GM23338 (cell line): ENCODE data around the gene ATP10A. TPM values are rescaled to one million over a fixed set of nuclear protein-coding genes. Genes with fewer than 3 reads are reported as not detected.

ENCODE experiments used
- ATAC-seq: fragments of 200-7000 bp; cut with Tn5 transposase; 3 replicates; pipeline ENCODE4 v1.9.1; 2020
- DNase-seq: peaks from one replicate; pipeline ENCODE4 v3.0.0-alpha.2; 2015; ENCODE audit warnings: low spot score
- H2AFZ ChIP-seq: fragments of 200-600 bp; sonication (generic); 2 replicates; pipeline ENCODE4 v1.8.0; 2016; ENCODE audit warnings: antibody characterized with exemption, mild to moderate bottlenecking, moderate library complexity
- H3F3A ChIP-seq: fragments of 200-600 bp; sonication (generic); replicated peaks from 2 replicates; pipeline ENCODE4 v1.8.0; 2017; ENCODE audit warnings: antibody characterized with exemption, mixed run types, low read depth
- H3K27ac ChIP-seq: fragments of 200-600 bp; sonication (generic); 2 replicates; pipeline ENCODE4 v1.6.1; 2016; ENCODE audit warnings: low read depth
- H3K27me3 ChIP-seq: fragments of 200-600 bp; sonication (generic); 2 replicates; pipeline ENCODE4 v1.8.0; 2016; ENCODE audit warnings: mild to moderate bottlenecking, mixed run types, moderate library complexity; ENCODE audit not compliant: insufficient read depth
- H3K36me3 ChIP-seq: fragments of 200-600 bp; sonication (generic); 2 replicates; pipeline ENCODE4 v1.8.0; 2016; ENCODE audit warnings: mild to moderate bottlenecking; ENCODE audit not compliant: insufficient read depth
- H3K4me1 ChIP-seq: fragments of 200-600 bp; sonication (generic); 2 replicates; pipeline ENCODE4 v1.8.0; 2016; ENCODE audit warnings: mild to moderate bottlenecking, moderate library complexity; ENCODE audit not compliant: insufficient read depth
- H3K4me2 ChIP-seq: fragments of 200-600 bp; sonication (generic); 2 replicates; pipeline ENCODE4 v1.7.1; 2017; ENCODE audit warnings: mixed run types
- H3K4me3 ChIP-seq: fragments of 200-600 bp; sonication (generic); 2 replicates; pipeline ENCODE4 v1.6.1; 2016; ENCODE audit warnings: mixed run types
- H3K79me2 ChIP-seq: fragments of 200-600 bp; sonication (generic); replicated peaks from 2 replicates; pipeline ENCODE4 v1.8.0; 2017; ENCODE audit warnings: mild to moderate bottlenecking; ENCODE audit not compliant: insufficient read depth
- H3K9me2 ChIP-seq: fragments of 200-600 bp; sonication (generic); 2 replicates; pipeline ENCODE4 v1.8.0; 2017; ENCODE audit not compliant: insufficient read depth
- H4K20me1 ChIP-seq: fragments of 200-600 bp; sonication (generic); replicated peaks from 2 replicates; pipeline ENCODE4 v1.8.0; 2017; ENCODE audit warnings: mild to moderate bottlenecking; ENCODE audit not compliant: insufficient read depth
- H3K27ac Mint-ChIP-seq: 2 replicates; pipeline ENCODE4 v1.8.0; 2020; ENCODE audit warnings: inconsistent platforms, mild to moderate bottlenecking, moderate library complexity, mixed read lengths
- H3K27me3 Mint-ChIP-seq: 3 replicates; pipeline ENCODE4 v1.8.0; 2022; ENCODE audit warnings: low read depth, mild to moderate bottlenecking, moderate library complexity, mixed read lengths, inconsistent platforms; ENCODE audit not compliant: insufficient read depth, poor library complexity
- H3K36me3 Mint-ChIP-seq: 3 replicates; pipeline ENCODE4 v1.8.0; 2021; ENCODE audit warnings: low read depth, mild to moderate bottlenecking, inconsistent platforms, moderate library complexity, mixed read lengths
- H3K4me1 Mint-ChIP-seq: 3 replicates; pipeline ENCODE4 v1.8.0; 2020; ENCODE audit warnings: mild to moderate bottlenecking, inconsistent platforms, mixed read lengths
- H3K4me3 Mint-ChIP-seq: 3 replicates; pipeline ENCODE4 v1.8.0; 2021; ENCODE audit warnings: moderate library complexity, mild to moderate bottlenecking, inconsistent platforms, mixed read lengths
- H3K9me3 Mint-ChIP-seq: 3 replicates; pipeline ENCODE4 v1.8.0; 2020; ENCODE audit warnings: moderate library complexity, mild to moderate bottlenecking, inconsistent platforms, mixed read lengths
- NANOG ChIP-seq: IDR thresholded peaks from 2 replicates; pipeline ENCODE4 v1.6.1; 2016; ENCODE audit warnings: antibody characterized with exemption, borderline replicate concordance
- polyA plus RNA-seq: library from polyadenylated mRNA; unstranded; fragments of >200 nt; fragmentation: Nextera tagmentation; extraction: Ambion mirVana; gene quantifications from 2 replicates; pipeline ENCODE4 v1.2.1, GENCODE V29; 2016
- total RNA-seq: library from RNA; depleted of rRNA; stranded (reverse); fragments of >200 nt; shearing (Covaris generic); gene quantifications from 2 replicates; pipeline ENCODE4 v1.2.3, GENCODE V29; 2014
- TF ChIP-seq, protein P1 (sequence below): fragments of 250-450 bp; sonication (Bioruptor Pico); IDR thresholded peaks from 2 replicates; pipeline ENCODE4 v1.5.0; 2020; ENCODE audit warnings: mild to moderate bottlenecking, moderate library complexity
- TF ChIP-seq, protein P2 (sequence below), 2 experiments: fragments of 200-600 bp in 1 of 2; sonication (generic) in 1 of 2; conservative IDR thresholded peaks; 2 replicates each; pipeline versions ENCODE4 v1.5.1 to v1.6.1; 2016 to 2017; ENCODE audit warnings: antibody characterized with exemption in 2 of 2, low read depth in 2 of 2, mild to moderate bottlenecking in 2 of 2, moderate library complexity in 1 of 2

Gene ATP10A
- total and polyA plus RNA-seq, 2 experiments from 2014 or later = 0.36 to 5.6 TPM

DNA sequence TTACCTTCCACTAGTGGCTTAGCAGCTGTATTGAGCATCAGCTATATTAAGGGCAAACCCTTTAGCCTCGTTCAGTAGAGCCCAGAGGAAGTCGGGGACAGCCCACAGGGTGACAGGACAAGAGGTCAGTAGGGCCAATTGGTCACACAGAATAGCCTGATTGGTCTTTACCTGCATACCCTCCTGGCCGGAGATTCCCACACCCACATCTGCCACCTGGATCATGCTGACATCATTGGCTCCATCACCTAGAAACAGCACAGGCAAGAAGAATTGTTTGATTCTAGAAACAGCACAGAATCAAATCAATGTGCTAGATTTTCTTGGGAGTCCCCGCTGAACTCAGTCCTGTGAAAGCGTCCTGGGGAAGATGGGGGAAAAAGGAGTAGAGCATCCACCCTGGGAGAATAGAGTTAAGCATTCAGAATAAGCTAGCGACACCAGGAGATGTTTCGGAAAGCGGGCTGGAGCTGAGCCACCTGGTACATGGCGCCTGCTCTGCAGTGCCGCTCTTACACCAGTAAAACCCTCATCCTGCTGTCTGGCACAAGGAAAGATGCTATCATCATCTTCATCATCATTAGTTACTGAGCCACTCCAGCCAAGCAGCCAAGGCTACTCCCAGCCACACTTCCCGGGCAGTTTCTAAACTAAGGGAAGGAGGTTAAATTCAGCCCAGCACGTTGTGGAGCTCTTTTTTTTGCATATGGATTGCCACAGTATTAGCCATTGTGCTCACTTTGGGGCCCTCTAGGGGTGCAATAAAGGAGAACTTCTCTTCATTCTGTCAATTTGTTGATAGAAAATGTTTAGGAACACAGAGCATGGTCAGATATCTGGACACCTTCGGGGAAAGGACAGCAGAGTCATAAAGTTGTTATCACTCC, 171.3 kb downstream of the ATP10A start:
- ATAC-seq = peak; percentile 35
- no peaks in the 10 kb centered on the region for H3K9me3 Mint-ChIP-seq

More for the DNA sequence above, 171.3 kb downstream of the ATP10A start:
- Histone ChIP-seq H3F3A (no peaks in the 10 kb centered on the region), H3K9me2 (no peaks in the 10 kb centered on the region), H3K27me3 (no peaks in the 10 kb centered on the region), H2AFZ (0 out of 2 replicates have a peak overlapping the region, but pooled peaks have one; percentile 23), H3K4me2 (no peak overlapping the region), H3K4me1 (peaks cover 11% of the 10 kb centered on the region), H4K20me1 (no peaks in the 10 kb centered on the region), H3K36me3 (no peaks in the 10 kb centered on the region), H3K27ac (no peak overlapping the region), H3K79me2 (no peaks in the 10 kb centered on the region), H3K4me3 (no peak overlapping the region)
- H3K27ac Mint-ChIP-seq = no peak overlapping the region
- no peak overlapping the region for H3K4me3 Mint-ChIP-seq
- peaks cover 28% of the 10 kb centered on the region for H3K4me1 Mint-ChIP-seq
- DNase-seq = peak; percentile 72
- peaks cover 8% of the 10 kb centered on the region for H3K27me3 Mint-ChIP-seq
- TF ChIP-seq, protein P1, sequence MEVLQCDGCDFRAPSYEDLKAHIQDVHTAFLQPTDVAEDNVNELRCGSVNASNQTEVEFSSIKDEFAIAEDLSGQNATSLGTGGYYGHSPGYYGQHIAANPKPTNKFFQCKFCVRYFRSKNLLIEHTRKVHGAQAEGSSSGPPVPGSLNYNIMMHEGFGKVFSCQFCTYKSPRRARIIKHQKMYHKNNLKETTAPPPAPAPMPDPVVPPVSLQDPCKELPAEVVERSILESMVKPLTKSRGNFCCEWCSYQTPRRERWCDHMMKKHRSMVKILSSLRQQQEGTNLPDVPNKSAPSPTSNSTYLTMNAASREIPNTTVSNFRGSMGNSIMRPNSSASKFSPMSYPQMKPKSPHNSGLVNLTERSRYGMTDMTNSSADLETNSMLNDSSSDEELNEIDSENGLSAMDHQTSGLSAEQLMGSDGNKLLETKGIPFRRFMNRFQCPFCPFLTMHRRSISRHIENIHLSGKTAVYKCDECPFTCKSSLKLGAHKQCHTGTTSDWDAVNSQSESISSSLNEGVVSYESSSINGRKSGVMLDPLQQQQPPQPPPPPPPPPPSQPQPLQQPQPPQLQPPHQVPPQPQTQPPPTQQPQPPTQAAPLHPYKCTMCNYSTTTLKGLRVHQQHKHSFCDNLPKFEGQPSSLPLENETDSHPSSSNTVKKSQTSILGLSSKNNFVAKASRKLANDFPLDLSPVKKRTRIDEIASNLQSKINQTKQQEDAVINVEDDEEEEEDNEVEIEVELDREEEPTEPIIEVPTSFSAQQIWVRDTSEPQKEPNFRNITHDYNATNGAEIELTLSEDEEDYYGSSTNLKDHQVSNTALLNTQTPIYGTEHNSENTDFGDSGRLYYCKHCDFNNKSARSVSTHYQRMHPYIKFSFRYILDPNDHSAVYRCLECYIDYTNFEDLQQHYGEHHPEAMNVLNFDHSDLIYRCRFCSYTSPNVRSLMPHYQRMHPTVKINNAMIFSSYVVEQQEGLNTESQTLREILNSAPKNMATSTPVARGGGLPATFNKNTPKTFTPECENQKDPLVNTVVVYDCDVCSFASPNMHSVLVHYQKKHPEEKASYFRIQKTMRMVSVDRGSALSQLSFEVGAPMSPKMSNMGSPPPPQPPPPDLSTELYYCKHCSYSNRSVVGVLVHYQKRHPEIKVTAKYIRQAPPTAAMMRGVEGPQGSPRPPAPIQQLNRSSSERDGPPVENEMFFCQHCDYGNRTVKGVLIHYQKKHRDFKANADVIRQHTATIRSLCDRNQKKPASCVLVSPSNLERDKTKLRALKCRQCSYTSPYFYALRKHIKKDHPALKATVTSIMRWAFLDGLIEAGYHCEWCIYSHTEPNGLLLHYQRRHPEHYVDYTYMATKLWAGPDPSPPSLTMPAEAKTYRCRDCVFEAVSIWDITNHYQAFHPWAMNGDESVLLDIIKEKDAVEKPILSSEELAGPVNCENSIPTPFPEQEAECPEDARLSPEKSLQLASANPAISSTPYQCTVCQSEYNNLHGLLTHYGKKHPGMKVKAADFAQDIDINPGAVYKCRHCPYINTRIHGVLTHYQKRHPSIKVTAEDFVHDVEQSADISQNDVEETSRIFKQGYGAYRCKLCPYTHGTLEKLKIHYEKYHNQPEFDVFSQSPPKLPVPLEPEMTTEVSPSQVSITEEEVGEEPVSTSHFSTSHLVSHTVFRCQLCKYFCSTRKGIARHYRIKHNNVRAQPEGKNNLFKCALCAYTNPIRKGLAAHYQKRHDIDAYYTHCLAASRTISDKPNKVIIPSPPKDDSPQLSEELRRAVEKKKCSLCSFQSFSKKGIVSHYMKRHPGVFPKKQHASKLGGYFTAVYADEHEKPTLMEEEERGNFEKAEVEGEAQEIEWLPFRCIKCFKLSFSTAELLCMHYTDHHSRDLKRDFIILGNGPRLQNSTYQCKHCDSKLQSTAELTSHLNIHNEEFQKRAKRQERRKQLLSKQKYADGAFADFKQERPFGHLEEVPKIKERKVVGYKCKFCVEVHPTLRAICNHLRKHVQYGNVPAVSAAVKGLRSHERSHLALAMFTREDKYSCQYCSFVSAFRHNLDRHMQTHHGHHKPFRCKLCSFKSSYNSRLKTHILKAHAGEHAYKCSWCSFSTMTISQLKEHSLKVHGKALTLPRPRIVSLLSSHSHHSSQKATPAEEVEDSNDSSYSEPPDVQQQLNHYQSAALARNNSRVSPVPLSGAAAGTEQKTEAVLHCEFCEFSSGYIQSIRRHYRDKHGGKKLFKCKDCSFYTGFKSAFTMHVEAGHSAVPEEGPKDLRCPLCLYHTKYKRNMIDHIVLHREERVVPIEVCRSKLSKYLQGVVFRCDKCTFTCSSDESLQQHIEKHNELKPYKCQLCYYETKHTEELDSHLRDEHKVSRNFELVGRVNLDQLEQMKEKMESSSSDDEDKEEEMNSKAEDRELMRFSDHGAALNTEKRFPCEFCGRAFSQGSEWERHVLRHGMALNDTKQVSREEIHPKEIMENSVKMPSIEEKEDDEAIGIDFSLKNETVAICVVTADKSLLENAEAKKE = no peak
- no peak for TF ChIP-seq NANOG
- TF ChIP-seq, protein P2, sequence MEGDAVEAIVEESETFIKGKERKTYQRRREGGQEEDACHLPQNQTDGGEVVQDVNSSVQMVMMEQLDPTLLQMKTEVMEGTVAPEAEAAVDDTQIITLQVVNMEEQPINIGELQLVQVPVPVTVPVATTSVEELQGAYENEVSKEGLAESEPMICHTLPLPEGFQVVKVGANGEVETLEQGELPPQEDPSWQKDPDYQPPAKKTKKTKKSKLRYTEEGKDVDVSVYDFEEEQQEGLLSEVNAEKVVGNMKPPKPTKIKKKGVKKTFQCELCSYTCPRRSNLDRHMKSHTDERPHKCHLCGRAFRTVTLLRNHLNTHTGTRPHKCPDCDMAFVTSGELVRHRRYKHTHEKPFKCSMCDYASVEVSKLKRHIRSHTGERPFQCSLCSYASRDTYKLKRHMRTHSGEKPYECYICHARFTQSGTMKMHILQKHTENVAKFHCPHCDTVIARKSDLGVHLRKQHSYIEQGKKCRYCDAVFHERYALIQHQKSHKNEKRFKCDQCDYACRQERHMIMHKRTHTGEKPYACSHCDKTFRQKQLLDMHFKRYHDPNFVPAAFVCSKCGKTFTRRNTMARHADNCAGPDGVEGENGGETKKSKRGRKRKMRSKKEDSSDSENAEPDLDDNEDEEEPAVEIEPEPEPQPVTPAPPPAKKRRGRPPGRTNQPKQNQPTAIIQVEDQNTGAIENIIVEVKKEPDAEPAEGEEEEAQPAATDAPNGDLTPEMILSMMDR (conservative IDR thresholded peaks at IDR 0.05; ENCODE audit: low read depth in 2 of 2) = peak; percentile 52 to 64
- no peaks in the 10 kb centered on the region; the same call in 2 of the 3 replicates for H3K36me3 Mint-ChIP-seq
